A673 (cell line): ENCODE results near the gene ANGPTL2.

Experiments used
- EZH2 ChIP-seq: fragments of 200-600 bp; sonication (generic); IDR thresholded peaks from 2 replicates; pipeline ENCODE4 v1.6.1; 2017; ENCODE audit warnings: borderline replicate concordance, low read depth, mild to moderate bottlenecking, mixed read lengths, antibody characterized with exemption, low read length; ENCODE audit not compliant: poor library complexity, severe bottlenecking
- TF ChIP-seq, protein P1 (sequence below): fragments of 300-800, 200-600 bp; sonication (generic); conservative IDR thresholded peaks from 2 replicates; pipeline ENCODE4 v1.5.1; 2017; ENCODE audit warnings: low read depth, mild to moderate bottlenecking, antibody characterized with exemption, low read length, moderate library complexity, mixed read lengths

DNA sequence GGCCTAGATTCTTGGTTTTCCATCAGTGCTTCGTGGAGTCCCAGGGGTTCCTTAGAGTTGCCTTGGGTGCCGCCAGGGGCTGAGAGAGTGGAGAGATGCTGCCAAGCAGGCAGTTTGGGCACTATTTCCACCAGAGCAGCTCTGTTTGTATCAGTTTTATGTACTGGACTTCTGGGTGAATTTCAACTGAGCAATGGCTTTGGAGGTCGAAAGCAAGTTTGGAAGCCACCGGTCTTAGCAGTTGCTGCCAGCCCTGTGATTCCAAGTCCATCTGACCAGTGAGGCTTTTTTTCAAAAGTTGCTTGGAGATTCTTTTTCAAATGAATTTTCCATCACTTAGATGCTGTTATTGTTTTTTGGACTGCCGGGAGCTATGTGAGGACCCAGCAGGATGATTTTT is 68.5 kb downstream of the ANGPTL2 start:
- TF ChIP-seq, protein P1, sequence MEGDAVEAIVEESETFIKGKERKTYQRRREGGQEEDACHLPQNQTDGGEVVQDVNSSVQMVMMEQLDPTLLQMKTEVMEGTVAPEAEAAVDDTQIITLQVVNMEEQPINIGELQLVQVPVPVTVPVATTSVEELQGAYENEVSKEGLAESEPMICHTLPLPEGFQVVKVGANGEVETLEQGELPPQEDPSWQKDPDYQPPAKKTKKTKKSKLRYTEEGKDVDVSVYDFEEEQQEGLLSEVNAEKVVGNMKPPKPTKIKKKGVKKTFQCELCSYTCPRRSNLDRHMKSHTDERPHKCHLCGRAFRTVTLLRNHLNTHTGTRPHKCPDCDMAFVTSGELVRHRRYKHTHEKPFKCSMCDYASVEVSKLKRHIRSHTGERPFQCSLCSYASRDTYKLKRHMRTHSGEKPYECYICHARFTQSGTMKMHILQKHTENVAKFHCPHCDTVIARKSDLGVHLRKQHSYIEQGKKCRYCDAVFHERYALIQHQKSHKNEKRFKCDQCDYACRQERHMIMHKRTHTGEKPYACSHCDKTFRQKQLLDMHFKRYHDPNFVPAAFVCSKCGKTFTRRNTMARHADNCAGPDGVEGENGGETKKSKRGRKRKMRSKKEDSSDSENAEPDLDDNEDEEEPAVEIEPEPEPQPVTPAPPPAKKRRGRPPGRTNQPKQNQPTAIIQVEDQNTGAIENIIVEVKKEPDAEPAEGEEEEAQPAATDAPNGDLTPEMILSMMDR = no peak
- no peak for TF ChIP-seq EZH2
